Body of pancreas (tissue), 4 donors: Measurements from ENCODE around the gene PLAAT5.

Experiments used
- POLR2A ChIP-seq, 3 donors: fragments of 450-650 bp; IDR thresholded peaks; one replicate each; pipeline ENCODE4 v1.6.1; 2016; ENCODE audit warnings: antibody characterized with exemption in 3 of 3, mild to moderate bottlenecking in 2 of 3
- TF ChIP-seq, protein P1 (sequence below), 7 experiments: fragments of 450-650 bp in 4 of 7; fragments of 200-600 bp in 3 of 7; sonication (generic) in 3 of 7; IDR thresholded peaks; one replicate each; pipeline ENCODE4 v1.5.1; 2016 to 2019; ENCODE audit warnings: antibody characterized with exemption in 7 of 7

- no peak for TF ChIP-seq POLR2A (IDR thresholded peaks at IDR 0.05)
- TF ChIP-seq, protein P1, sequence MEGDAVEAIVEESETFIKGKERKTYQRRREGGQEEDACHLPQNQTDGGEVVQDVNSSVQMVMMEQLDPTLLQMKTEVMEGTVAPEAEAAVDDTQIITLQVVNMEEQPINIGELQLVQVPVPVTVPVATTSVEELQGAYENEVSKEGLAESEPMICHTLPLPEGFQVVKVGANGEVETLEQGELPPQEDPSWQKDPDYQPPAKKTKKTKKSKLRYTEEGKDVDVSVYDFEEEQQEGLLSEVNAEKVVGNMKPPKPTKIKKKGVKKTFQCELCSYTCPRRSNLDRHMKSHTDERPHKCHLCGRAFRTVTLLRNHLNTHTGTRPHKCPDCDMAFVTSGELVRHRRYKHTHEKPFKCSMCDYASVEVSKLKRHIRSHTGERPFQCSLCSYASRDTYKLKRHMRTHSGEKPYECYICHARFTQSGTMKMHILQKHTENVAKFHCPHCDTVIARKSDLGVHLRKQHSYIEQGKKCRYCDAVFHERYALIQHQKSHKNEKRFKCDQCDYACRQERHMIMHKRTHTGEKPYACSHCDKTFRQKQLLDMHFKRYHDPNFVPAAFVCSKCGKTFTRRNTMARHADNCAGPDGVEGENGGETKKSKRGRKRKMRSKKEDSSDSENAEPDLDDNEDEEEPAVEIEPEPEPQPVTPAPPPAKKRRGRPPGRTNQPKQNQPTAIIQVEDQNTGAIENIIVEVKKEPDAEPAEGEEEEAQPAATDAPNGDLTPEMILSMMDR (IDR thresholded peaks at IDR 0.05), result peak; percentile 33 to 89 (median 75)
These were observed 17.0 kb upstream of the PLAAT5 start for GRCh38 chr11:63508009-63508408.
